Stimulated activated CD4-positive, alpha-beta T cell treated with anti-CD3 and anti-CD28 coated beads, TNF-alpha, amount 100 ng/mL, for 48 hours (primary cell): ENCODE results near the gene HMGN2.
A peak's percentile ranks its signal among the peaks of the same experiment; 100 is the strongest.

Source experiments
- DNase-seq, 3 donors: peaks; one replicate each; pipeline ENCODE4 v3.0.0-alpha.2; 2020; ENCODE audit warnings: low read depth in 3 of 3

HMGN2 gene

GRCh38 chr1:26472320-26472900, at the start of gene HMGN2:
Gene HMGN2, plus strand, starts transcription at chr1:26472440. Its CDS starts 173 bp downstream, at chr1:26472613.
- DNase-seq = peak; percentile 84 to 96 (median 86)

GRCh38 chr1:26429721-26430120, 42.5 kb upstream of the HMGN2 start:
- no peak for DNase-seq

- peak; percentile 95 to 98 (median 98) for DNase-seq
Observed at GRCh38 chr1:26431979-26432695, 40.1 kb upstream of the HMGN2 start, which contains the start of gene DHDDS. Gene DHDDS, plus strand, starts transcription at chr1:26432321. Its CDS starts 625 bp downstream, at chr1:26432946.

- no peak for DNase-seq
Observed at GRCh38 chr1:26432793-26433192, 39.4 kb upstream of the HMGN2 start.

GRCh38 chr1:26434161-26434752, 38.0 kb upstream of the HMGN2 start:
- DNase-seq = no peak

GRCh38 chr1:26438041-26438440, 34.2 kb upstream of the HMGN2 start:
- no peak for DNase-seq

GRCh38 chr1:26440259-26440658, 32.0 kb upstream of the HMGN2 start:
- DNase-seq = no peak

GRCh38 chr1:26449868-26450267, 22.4 kb upstream of the HMGN2 start:
- no peak for DNase-seq

GRCh38 chr1:26450908-26451307, 21.3 kb upstream of the HMGN2 start:
- DNase-seq = no peak

GRCh38 chr1:26452459-26453183, 19.6 kb upstream of the HMGN2 start:
- no peak for DNase-seq

- DNase-seq = no peak
Observed at GRCh38 chr1:26459148-26459547, 13.1 kb upstream of the HMGN2 start.

- no peak for DNase-seq
Observed at GRCh38 chr1:26459573-26460031, 12.6 kb upstream of the HMGN2 start.

GRCh38 chr1:26468911-26469310, 3.3 kb upstream of the HMGN2 start:
- no peak for DNase-seq

- no peak for DNase-seq
Observed at GRCh38 chr1:26469558-26469957, 2.7 kb upstream of the HMGN2 start.

GRCh38 chr1:26470878-26471497, 1.3 kb upstream of the HMGN2 start:
- DNase-seq = no peak

GRCh38 chr1:26471498-26472319, 531 bp upstream of the HMGN2 start:
- peak in 2 of 3 donors; percentile 28 to 38 for DNase-seq

- peak; percentile 87 to 92 (median 91) for DNase-seq
Observed at GRCh38 chr1:26472901-26473845, 933 bp downstream of the HMGN2 start.

- no peak for DNase-seq
Observed at GRCh38 chr1:26474818-26475217, 2.6 kb downstream of the HMGN2 start.

GRCh38 chr1:26475989-26476388, 3.7 kb downstream of the HMGN2 start:
- DNase-seq = no peak

- DNase-seq = no peak
Observed at GRCh38 chr1:26476958-26477357, 4.7 kb downstream of the HMGN2 start.
